ENCODE data around the gene ADAMTS12.

Gene ADAMTS12

GRCh38 chr5:33846851-33847250 is 44.9 kb downstream of the ADAMTS12 start:
- no peak for TF ChIP-seq CTCF (IDR thresholded peaks at IDR 0.05; ENCODE audit: low read depth, low read length, missing control alignments)
- DNase-seq (ENCODE audit: low read depth) = no peak
- no peak overlapping the region for H3K4me3 ChIP-seq (ENCODE audit: low read depth, low read length)

DNA sequence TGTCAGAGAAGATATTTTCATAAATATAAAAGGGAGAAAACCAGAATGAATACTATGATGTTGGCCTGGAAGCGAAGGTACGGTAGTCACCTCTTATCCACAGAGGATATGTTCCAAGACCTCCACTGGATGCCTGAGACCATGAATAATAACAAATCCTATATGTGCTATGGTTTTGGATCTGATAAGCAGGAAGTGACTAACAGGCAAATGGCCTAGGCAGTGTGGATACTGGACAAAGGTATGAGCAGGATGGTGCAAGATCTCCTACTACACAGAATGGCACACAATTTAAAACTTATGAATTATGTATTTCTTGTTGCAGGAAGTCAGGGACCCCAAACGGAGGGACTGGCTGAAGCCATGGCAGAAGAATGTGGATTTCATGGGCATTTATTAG is 48.2 kb downstream of the ADAMTS12 start:
- no peak overlapping the region for H3K4me3 ChIP-seq (ENCODE audit: low read depth, low read length)
- TF ChIP-seq CTCF (IDR thresholded peaks at IDR 0.05; ENCODE audit: low read depth, low read length, missing control alignments) = no peak
- DNase-seq (ENCODE audit: low read depth) = no peak

GRCh38 chr5:33842456-33842855 is 49.3 kb downstream of the ADAMTS12 start:
- no peak for DNase-seq (ENCODE audit: low read depth)
- H3K4me3 ChIP-seq (ENCODE audit: low read depth, low read length) = no peak overlapping the region
- no peak for TF ChIP-seq CTCF (IDR thresholded peaks at IDR 0.05; ENCODE audit: low read depth, low read length, missing control alignments)

- no peak overlapping the region for H3K4me3 ChIP-seq (ENCODE audit: low read depth, low read length)
- DNase-seq (ENCODE audit: low read depth) = no peak
- no peak for TF ChIP-seq CTCF (IDR thresholded peaks at IDR 0.05; ENCODE audit: low read depth, low read length, missing control alignments)
Measured at GRCh38 chr5:33841891-33842290, 49.9 kb downstream of the ADAMTS12 start.

DNA sequence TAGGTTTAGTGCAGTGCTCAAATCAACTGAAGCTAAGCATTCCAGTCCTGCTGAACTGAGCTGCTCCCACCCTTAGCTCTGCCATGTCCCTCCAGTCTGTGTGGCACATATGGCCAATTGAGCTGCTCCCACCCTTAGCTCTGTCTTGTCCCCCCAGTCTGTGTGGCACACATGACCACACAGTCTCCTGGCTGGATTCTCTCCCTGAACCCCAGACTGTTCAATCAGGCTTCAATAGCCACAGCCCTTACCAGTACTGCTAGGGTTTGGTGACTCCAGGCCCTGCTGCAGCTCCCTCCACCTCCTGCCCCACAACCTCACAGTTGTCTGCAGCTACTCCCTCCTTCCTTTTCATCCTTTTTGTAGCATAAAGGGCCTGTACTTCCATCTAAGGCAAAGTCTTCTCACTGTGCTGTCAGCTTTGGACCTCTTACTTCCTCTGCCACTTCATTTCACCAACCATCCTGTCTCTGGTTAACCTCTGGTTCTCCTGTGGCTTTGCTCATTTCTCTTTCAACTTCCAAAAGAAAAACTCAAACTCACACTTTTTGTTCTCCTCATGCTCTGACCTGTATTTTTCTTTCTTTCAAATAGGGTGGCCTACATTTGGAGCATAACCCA is 50.8 kb downstream of the ADAMTS12 start:
- no peak for TF ChIP-seq CTCF (IDR thresholded peaks at IDR 0.05; ENCODE audit: low read depth, low read length, missing control alignments)
- H3K4me3 ChIP-seq (ENCODE audit: low read depth, low read length) = no peak overlapping the region
- DNase-seq (ENCODE audit: low read depth) = peak; percentile 51

DNA sequence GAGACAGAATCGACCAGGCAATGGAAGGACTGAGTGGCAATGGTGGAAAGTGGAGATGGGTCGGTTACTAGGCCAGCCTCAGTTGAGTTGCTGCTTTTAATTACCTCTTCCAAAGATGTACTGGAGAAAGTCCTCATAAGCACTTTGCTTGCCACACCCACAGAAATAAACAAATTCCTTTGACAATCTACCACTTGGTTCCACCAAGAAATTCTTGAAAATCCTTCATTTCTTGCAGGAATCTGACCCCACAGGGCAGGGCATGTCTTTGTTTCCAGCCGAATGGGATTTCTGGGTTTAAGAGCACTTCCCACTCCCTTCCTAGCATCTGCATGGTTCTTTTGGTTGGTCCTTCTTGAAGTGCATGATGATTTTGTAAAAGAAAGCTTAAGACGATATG is 54.5 kb downstream of the ADAMTS12 start:
- no peak for DNase-seq (ENCODE audit: low read depth)
- no peak overlapping the region for H3K4me3 ChIP-seq (ENCODE audit: low read depth, low read length)
- TF ChIP-seq CTCF (IDR thresholded peaks at IDR 0.05; ENCODE audit: low read depth, low read length, missing control alignments) = no peak

- H3K4me3 ChIP-seq (ENCODE audit: low read depth, low read length) = no peak overlapping the region
- no peak for TF ChIP-seq CTCF (IDR thresholded peaks at IDR 0.05; ENCODE audit: low read depth, low read length, missing control alignments)
Measured at GRCh38 chr5:33834334-33834733, 57.5 kb downstream of the ADAMTS12 start.

More at GRCh38 chr5:33834334-33834733, 57.5 kb downstream of the ADAMTS12 start:
- no peak for DNase-seq (ENCODE audit: low read depth)
